OCI-LY3 (cell line): Measurements from ENCODE around the gene UBALD2.

Source experiments
- EZH2phosphoT487 ChIP-seq: fragments of 200-600 bp; shearing (Covaris generic); IDR thresholded peaks from 2 replicates; pipeline ENCODE4 v1.6.1; 2018; ENCODE audit warnings: antibody characterized with exemption, mixed run types, low read depth
- TF ChIP-seq, protein P1 (sequence below): fragments of 200-600, 300-600 bp; sonication (generic); IDR thresholded peaks from 2 replicates; pipeline ENCODE4 v1.5.1; 2014; ENCODE audit warnings: antibody characterized with exemption, low read length, low read depth

GRCh38 chr17:76297436-76297835 is 32.3 kb downstream of the UBALD2 start:
- TF ChIP-seq, protein P1, sequence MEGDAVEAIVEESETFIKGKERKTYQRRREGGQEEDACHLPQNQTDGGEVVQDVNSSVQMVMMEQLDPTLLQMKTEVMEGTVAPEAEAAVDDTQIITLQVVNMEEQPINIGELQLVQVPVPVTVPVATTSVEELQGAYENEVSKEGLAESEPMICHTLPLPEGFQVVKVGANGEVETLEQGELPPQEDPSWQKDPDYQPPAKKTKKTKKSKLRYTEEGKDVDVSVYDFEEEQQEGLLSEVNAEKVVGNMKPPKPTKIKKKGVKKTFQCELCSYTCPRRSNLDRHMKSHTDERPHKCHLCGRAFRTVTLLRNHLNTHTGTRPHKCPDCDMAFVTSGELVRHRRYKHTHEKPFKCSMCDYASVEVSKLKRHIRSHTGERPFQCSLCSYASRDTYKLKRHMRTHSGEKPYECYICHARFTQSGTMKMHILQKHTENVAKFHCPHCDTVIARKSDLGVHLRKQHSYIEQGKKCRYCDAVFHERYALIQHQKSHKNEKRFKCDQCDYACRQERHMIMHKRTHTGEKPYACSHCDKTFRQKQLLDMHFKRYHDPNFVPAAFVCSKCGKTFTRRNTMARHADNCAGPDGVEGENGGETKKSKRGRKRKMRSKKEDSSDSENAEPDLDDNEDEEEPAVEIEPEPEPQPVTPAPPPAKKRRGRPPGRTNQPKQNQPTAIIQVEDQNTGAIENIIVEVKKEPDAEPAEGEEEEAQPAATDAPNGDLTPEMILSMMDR, result no peak
- no peak for TF ChIP-seq EZH2phosphoT487
